GM21423 (cell line): ENCODE results near the gene KRTAP1-3.
"Not testable (repeated sequence)": the region's sequence is repeated elsewhere in the genome, so short reads cannot be mapped to it uniquely, and the experiment has no call there.

Experiments
- ATAC-seq: cut with Tn5 transposase; IDR thresholded peaks from one replicate; pipeline ENCODE4 v1.9.1; 2021; ENCODE audit warnings: mild to moderate bottlenecking, moderate library complexity; ENCODE audit not compliant: unreplicated experiment

Gene KRTAP1-3

DNA sequence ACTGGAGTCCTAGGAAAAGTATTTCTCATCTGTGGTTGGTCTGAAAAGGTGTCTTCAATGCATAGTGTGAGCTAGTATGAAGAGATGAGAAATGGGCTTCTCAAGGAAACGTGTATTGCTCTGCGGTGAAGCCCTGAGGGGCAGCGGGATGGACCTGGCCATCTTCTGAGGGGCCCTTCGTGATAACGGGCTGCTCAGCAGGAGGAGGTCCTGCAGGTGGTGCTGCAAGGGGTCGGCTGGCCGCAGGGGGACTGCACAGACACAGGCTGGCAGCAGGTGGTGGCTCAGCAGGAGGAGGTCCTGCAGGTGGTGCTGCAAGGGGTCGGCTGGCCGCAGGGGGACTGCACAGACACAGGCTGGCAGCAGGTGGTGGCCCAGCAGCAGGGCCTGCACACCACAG, 19.9 kb upstream of the KRTAP1-3 start:
- not testable (repeated sequence) for ATAC-seq

GRCh38 chr17:41054025-41054424, 19.4 kb upstream of the KRTAP1-3 start:
- no peak for ATAC-seq

GRCh38 chr17:41052566-41052965, 17.9 kb upstream of the KRTAP1-3 start:
- ATAC-seq: no peak

DNA sequence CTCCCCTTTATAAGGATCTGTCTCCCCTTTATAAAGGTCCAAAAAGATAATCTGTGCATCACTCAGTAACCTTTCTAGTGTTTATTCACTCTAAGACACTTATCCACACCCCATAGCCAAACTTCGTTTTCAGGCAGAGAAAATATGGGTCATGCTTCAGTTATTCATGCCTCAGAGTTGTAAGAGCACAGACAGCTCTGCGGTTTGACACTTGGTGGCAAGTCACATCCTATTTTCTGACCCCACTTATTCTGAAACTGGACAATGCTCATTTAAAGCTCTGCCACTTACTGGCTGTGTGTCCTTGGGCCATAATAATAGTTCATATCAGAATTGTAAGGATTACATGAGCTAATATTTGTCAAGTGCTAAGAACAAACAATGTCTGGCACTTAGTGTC, 14.4 kb upstream of the KRTAP1-3 start:
- ATAC-seq: no peak

DNA sequence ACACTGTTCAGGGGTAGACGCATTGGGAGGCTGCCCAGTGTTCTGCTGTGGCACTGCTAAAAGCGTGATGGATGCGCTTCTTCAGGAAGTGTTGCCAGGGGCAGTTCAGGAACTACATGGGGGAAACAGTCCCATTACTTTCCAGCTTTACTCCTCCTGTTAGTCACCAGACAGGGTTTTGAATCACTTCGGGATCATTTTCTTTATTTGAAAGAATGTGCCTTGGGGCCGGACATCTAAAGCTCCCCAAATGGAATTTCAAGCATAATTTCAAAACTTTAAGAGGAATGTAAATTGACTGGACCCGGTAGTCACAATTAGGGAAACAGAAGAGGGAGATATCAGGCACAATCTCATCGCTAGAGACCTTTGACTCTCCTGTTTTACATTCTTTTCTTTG, 13.8 kb upstream of the KRTAP1-3 start:
- ATAC-seq: no peak

DNA sequence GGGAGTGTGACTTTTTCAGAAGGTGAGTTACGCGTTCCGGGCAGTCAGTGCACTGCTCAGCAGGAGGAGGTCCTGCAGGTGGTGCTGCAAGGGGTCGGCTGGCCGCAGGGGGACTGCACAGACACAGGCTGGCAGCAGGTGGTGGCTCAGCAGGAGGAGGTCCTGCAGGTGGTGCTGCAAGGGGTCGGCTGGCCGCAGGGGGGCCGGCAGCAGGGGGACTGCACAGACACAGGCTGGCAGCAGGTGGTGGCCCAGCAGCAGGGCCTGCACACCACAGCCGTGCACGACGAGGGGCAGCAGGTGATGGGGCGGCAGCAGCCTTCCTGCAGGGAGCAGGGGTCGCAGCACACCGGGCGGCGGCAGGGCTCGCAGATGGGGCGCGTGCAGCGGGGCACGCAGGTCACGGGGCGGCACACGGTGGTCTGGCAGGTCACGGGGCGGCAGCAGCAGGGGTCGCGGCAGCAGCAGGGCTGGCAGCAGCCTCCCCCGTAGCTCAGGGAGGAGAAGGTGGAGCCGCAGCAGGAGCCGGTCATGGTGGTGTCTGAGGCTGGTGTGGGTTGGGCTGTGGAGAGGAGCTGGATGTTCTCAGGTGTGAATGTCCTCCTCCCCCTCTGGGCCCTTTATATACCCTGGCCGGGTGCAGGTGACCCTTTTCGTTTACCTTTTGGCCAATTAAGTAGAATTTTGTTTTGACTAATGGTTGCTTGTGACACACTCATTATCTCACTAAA, 12.2 kb upstream of the KRTAP1-3 start, which contains the start of gene KRTAP2-1:
Gene KRTAP2-1 (minus strand): TSS at position 582 of the 731 bp plus-strand sequence. CDS start 49 bp downstream, at position 533.
- not testable (repeated sequence) for ATAC-seq

DNA sequence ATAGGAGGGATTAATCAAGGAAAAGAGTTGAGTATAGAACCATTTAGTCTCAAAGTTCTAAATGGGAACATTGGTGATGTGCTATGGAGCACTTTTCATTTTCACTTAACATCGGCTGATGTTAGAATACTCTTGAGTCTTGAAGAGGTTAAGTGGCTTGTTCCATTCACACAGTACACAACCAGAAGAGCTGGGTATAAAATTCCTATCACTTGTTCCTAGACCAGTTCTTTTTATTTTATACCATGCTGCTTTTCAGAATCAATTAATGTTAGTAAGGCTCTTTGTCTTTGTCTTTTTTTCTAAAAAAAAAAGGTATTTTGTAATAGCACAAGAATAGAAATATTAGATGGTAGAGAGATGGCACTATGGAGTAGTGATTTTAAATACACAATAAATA, 8.3 kb upstream of the KRTAP1-3 start:
- ATAC-seq: no peak

- ATAC-seq: not testable (repeated sequence)
Observed at GRCh38 chr17:41040783-41041571, 6.3 kb upstream of the KRTAP1-3 start, which contains the start of gene KRTAP1-1. TSS of gene KRTAP1-1 (minus strand) at chr17:41041450. CDS start at chr17:41041397, 53 bp downstream.

GRCh38 chr17:41037853-41038350, 3.2 kb upstream of the KRTAP1-3 start:
- ATAC-seq: no peak

GRCh38 chr17:41029633-41030245, 4.9 kb downstream of the KRTAP1-3 start, which contains the start of gene KRTAP1-4:
TSS of gene KRTAP1-4 (minus strand) at chr17:41030195. CDS start at chr17:41030078, 117 bp downstream.
- no peak for ATAC-seq

DNA sequence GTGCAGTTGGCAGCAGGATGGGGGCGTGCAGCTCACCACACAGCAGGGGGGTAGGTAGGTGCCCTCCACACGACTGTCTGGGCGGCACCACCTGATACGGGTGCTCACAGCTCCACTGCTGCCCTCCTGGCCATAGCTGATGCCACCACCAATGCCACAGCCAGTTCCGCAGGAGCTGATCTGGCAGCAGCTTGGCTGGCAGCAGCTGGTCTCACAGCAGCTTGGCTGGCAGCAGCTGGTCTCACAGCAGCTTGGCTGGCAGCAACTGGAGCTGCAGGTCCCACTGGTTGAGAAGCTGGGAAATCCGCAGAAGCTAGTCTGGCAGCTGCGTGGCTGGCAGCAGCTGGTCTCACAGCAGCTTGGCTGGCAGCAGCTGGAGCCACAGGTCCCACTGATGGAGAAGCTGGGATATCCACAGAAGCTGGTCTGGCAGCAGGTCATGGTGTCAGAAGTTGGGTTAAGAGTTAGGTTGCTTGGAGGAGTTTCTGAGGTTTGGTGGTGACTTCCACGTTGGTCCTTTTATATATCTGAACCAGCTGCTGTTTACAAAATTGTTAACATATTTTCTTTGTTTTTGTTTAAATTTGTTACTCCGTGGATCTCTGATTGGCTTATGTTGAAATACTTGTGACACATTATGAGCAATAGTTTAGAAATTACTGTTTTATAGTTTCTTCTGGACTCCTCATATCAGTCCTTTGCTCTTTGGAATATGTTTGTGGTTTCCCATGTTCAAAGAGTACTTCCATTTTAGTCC, 7.8 kb downstream of the KRTAP1-3 start, which contains the start of gene KRTAP1-5:
Gene KRTAP1-5 (minus strand): TSS at position 494 of the 757 bp plus-strand sequence. CDS start 53 bp downstream, at position 441.
- no peak for ATAC-seq

DNA sequence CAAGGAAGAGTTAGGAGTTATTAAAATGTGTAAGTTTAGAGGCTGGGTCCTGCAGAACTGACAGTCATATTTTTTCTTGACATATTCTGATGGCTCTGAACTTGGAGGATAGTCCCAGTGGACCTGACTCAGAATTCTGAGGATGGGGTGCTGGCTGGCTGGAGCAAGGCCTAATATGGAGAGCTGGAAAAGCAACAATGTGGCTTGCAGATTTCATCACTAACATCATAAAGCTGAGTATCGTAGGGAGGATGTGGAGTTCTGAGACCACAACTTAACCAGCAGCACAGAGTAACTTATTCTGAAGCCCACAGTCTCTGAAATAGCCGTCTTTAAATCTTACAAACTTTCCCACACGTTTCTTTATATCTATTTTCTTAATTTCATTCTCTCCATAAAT, 10.0 kb downstream of the KRTAP1-3 start:
- no peak for ATAC-seq

GRCh38 chr17:41020336-41020735, 14.3 kb downstream of the KRTAP1-3 start:
- no peak for ATAC-seq

DNA sequence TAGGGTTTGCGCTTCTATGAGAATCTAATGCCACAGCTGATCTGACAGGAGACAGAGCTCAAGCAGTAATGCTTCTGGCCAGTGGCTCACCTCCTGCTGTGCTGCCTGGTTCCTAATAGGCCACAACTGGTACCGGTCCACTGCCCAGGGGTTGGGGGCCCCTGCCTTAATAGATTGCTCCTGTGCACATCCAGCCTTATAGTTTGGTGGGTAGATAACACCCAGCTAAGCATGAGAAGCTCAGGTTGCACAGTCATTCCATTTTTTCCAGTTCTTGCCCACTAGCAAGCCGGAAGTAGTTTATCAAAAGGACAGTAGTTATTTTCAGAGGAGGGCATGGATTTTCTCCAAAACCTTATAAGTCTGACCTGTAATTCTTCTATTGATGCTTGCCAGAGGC, 15.3 kb downstream of the KRTAP1-3 start:
- no peak for ATAC-seq

DNA sequence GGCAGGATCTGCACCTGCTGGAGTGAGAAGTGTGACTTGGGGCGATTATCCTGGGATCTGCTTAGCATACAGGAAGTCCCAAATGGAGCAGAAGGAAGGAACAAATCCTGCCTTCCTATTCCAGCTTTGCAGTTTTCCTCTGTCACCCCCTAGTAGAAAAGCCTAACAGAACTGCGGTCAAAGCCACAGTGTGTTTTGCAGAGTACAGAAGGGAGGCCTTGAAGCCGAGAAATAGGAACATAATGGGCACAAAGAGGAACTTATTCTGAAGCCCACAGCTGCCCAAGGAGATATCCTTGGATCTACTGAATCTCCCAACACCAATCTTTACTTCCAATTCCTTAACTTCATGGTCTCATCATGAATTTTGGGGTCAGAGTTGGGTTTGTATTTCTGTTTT, 16.1 kb downstream of the KRTAP1-3 start:
- ATAC-seq: no peak

DNA sequence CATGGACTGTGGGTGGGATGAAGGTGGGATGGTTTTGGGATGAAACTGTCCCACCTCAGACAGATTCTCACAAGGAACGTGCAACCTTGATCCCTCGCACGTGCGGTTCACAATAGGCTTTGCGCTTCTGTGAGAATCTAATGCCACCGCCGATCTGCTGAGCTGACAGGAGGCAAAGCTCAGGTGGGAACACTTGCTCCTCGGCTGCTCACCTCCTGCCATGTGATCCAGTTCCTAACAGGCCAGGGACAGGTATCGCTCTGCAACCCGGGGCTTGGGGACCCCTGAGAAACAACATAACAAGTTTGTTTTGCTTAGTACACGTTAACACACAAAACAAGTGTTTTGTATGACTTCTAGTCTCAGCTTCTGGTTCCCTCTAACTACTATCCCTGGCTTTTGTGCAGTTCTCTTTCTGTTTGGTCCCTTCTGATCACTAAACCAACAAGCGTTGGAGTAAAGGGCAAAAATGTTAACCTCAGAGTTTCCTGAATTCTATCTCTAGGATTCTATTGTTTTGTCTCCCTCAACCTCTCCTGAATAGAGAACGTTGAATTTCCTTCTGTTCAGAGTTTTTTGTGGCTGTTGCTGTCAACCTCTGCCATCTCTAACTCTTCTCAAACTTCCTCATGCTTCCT, 18.0 kb downstream of the KRTAP1-3 start:
- ATAC-seq: no peak

GRCh38 chr17:41015454-41015853, 19.2 kb downstream of the KRTAP1-3 start:
- no peak for ATAC-seq

- no peak for ATAC-seq
Observed at GRCh38 chr17:41013606-41014005, 21.1 kb downstream of the KRTAP1-3 start.

DNA sequence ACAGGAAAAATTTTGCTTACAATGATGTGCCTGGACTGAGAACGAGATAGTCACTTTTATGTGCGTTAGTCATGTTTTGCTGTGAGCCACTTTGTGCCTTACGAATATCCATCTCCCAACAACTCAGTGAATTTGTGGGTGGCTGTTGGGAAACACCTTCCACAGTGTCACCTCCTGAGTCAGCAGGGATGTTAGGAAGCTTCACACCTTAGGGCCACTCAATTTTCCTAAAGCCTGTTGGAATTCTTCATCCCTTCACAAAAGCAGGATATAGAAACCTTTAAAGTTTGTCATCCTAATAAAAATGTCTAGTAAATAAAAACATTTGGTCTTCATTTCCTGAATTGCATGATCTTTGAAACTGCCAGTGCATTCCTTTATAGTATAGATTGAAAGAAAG, 21.5 kb downstream of the KRTAP1-3 start:
- ATAC-seq: no peak
